ENCODE results near the gene CELSR2.
"Not testable (repeated sequence)": the region's sequence is repeated elsewhere in the genome, so short reads cannot be mapped to it uniquely, and the experiment has no call there.

Gene CELSR2

GRCh38 chr1:109301874-109302273, 52.5 kb downstream of the CELSR2 start:
- no peak for DNase-seq (ENCODE audit: low read depth)

GRCh38 chr1:109304226-109304920, 55.0 kb downstream of the CELSR2 start:
- DNase-seq (ENCODE audit: low read depth), result no peak

GRCh38 chr1:109305991-109306390, 56.7 kb downstream of the CELSR2 start:
- DNase-seq (ENCODE audit: low read depth), result not testable (repeated sequence)

DNA sequence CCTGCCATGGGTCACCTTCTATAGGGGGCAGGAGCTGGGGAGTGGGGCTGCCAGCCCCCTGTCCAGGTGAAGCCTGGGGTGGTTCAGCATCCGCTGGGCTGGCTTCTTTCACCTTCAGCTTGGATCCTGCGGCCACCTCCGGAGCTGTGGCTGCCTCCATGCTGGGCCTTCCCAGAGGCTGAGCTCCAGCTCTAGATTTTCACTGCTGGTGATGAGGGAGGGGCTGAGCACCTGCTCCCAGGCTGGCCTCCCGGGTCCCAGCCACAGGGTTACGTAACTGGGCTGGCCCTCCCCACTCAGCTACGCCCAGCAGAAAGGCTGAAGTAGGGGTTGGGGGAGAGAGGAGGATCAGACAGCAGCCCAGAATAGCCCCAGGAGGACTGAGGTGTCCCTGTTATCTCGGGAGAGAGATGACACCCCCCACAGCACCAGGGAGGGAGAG, 57.5 kb downstream of the CELSR2 start, which contains the start of gene MYBPHL:
MYBPHL (minus strand) TSS at position 180 of the 442 bp plus-strand sequence; CDS start at position 160, 20 bp downstream.
- DNase-seq (ENCODE audit: low read depth), result no peak

DNA sequence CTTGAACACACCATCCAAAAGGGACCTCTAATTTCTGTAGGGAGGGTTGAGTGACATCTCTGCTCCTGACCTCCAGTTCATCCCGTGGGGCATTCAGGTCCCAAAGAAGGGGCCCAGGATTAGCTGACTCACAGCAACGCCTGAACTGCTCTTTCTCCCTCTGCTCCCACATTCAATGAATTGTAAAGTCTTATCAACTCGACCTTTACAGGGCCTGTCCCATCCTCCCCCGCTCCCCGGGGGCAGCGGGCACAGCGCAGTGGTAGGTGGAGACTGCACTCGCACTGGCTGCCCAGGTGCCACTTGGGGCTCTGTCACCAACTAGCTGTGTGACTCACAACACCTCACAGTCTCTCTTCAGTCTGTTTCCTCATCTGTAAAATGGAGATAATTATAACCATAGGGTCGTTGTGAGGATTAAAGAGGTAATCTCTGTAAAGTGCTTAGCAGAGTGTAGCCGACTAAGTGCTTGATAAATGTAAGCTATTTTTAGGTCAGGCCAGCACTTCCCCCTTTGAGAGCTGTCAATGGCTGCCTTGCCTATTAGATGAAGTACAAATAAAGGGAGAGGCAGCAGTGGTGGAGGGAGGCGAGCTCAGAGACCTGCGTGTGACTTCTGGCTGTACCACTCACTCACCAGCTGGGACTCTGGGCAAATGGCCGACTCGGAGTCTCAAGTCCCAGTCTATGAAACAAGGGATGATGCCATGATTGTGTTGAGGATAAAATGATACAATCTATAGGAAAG, 58.1 kb downstream of the CELSR2 start:
- no peak for DNase-seq (ENCODE audit: low read depth)

GRCh38 chr1:109309347-109309746, 60.0 kb downstream of the CELSR2 start:
- no peak for DNase-seq (ENCODE audit: low read depth)

GRCh38 chr1:109312246-109312645, 62.9 kb downstream of the CELSR2 start:
- DNase-seq (ENCODE audit: low read depth), result no peak

GRCh38 chr1:109312978-109313775, 63.8 kb downstream of the CELSR2 start:
- DNase-seq (ENCODE audit: low read depth), result no peak

DNA sequence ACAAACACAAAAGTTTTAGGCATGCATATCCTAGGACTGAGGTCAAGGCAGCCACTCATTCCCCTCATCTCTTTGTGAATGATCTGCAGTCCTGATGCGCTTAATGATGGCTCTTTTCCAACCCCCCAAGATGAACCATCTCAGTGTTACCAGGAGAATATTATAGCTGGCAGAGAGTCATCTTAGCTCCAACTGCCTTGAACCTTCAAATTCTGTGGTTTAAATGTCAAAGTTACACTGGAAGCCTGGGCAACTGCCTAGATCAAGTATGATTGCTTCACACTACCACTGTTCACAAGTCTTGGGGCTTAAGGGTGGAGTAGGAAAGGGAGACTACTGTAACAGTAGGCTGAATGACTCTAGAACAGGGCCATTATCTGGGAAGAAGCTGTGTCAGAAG, 65.5 kb downstream of the CELSR2 start:
- no peak for DNase-seq (ENCODE audit: low read depth)

- no peak for DNase-seq (ENCODE audit: low read depth)
Observed at GRCh38 chr1:109315288-109315687, 65.9 kb downstream of the CELSR2 start.

DNA sequence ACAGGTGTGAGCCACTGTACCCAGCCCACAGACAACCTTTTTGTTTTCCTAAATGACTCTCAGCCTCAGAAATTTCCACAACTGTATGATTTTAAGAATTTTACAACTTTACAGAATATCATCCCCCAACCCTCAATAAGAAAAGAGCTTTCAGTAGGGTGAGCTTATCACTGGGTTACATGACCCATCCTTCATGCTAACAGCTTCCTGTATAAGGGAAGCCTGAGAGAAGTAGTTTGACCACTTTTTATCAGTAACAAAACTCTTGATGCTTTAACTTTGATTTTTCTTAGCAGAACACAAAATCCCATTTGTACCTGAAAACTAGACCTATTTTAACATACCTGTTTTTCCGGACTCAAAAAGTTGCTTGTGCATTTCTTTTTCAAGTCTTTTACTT, 67.2 kb downstream of the CELSR2 start:
- no peak for DNase-seq (ENCODE audit: low read depth)

GRCh38 chr1:109319114-109319513, 69.8 kb downstream of the CELSR2 start:
- DNase-seq (ENCODE audit: low read depth), result no peak

DNA sequence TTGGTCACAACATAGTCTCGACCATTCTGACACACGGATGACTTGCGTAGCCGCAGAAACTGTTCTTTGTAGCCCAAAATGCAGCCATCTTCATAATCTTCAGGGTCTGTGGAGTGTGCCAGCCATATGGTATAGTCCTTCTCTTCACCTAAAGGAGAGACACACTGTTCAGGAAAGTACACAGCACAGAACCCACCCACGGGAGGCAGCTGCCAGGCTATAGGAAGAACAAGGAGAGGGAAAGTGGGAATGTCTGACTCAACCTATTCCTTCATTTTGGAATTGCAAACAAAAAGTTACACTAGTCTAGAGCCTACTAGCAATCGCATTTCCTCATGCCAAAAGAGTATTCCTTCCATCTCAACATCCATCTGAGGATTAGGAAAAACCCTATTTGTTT, 73.6 kb downstream of the CELSR2 start:
- DNase-seq (ENCODE audit: low read depth), result no peak
